A549 (cell line): ENCODE measurements around the gene ADAMTS13. TPM values are rescaled to one million over a fixed set of nuclear protein-coding genes. Genes with fewer than 3 reads are reported as not detected.
A peak's percentile ranks its signal among the peaks of the same experiment; 100 is the strongest.

Source experiments
- ATAC-seq, 2 experiments: fragments of 200-7000 bp in 1 of 2; fragments of >200 bp in 1 of 2; cut with Nextera tagmentation in 1 of 2; cut with Tn5 transposase in 1 of 2; 3 replicates each; pipeline versions ENCODE4 v1.8.0 to v1.9.1; 2018 to 2020; ENCODE audit warnings: mild to moderate bottlenecking in 1 of 2, moderate library complexity in 1 of 2
- CTCF ChIA-PET: fragments of 300-600 bp; sonication (Branson Sonifier 250); formaldehyde crosslinking; extraction: SDS; loops from one replicate; lab custom pipeline; 2021; ENCODE audit warnings: antibody characterized with exemption, inconsistent platforms; lab: Yijun Ruan, JAX
- POLR2A ChIA-PET: fragments of 350-600 bp; formaldehyde crosslinking; extraction: SDS; loops from one replicate; lab custom pipeline; 2021; ENCODE audit warnings: antibody characterized with exemption, inconsistent platforms; lab: Yijun Ruan, JAX
- DNase-seq, 2 experiments: peaks; one replicate each; pipeline versions ENCODE4 v3.0.0 to v3.0.0-alpha.2; 2011 to 2016; ENCODE audit warnings: low read depth in 1 of 2, low spot score in 1 of 2
- FAIRE-seq: peaks from 2 replicates; lab custom pipeline; 2011; peaks lifted over from hg19 to GRCh38; lab: Jason Lieb, UNC
- H3K27ac ChIP-seq, 2 experiments: fragments of >200 bp; sonication (Bioruptor Twin); formaldehyde crosslinking; 3 replicates each; pipeline ENCODE4 v1.5.1; 2016 to 2017
- H3K4me1 ChIP-seq: fragments of >200 bp; sonication (Bioruptor Twin); formaldehyde crosslinking; 3 replicates; pipeline ENCODE4 v1.6.1; 2016
- H3K4me2 ChIP-seq: fragments of >200 bp; sonication (Bioruptor Twin); formaldehyde crosslinking; 3 replicates; pipeline ENCODE4 v1.6.1; 2016
- H3K4me3 ChIP-seq: fragments of >200 bp; sonication (Bioruptor Twin); formaldehyde crosslinking; 3 replicates; pipeline ENCODE4 v1.5.1; 2016
- H3K9me3 ChIP-seq: fragments of >200 bp; sonication (Bioruptor Twin); formaldehyde crosslinking; 3 replicates; pipeline ENCODE4 v1.6.1; 2016
- CBX8 ChIP-seq: fragments of 200-600 bp; sonication (generic); IDR thresholded peaks from 2 replicates; pipeline ENCODE4 v1.6.1; 2016
- HES2 ChIP-seq: fragments of >200 bp; sonication (Bioruptor Twin); formaldehyde crosslinking; IDR thresholded peaks from 2 replicates; pipeline ENCODE4 v1.6.1; 2016
- HMGXB4 ChIP-seq: fragments of 250-450 bp; sonication (Bioruptor Pico); IDR thresholded peaks from 2 replicates; pipeline ENCODE4 v1.5.0; 2021; ENCODE audit warnings: mild to moderate bottlenecking, moderate library complexity, borderline replicate concordance
- MAX ChIP-seq: IDR thresholded peaks from 2 replicates; pipeline ENCODE4 v1.6.1; 2012
- MAZ ChIP-seq: fragments of 150-350 bp; IDR thresholded peaks from 2 replicates; pipeline ENCODE4 v1.6.1; 2014; ENCODE audit warnings: antibody characterized with exemption, low read depth, low read length, borderline replicate concordance
- RARB ChIP-seq: fragments of 250-450 bp; sonication (Bioruptor Pico); IDR thresholded peaks from 2 replicates; pipeline ENCODE4 v1.8.0; 2021; ENCODE audit warnings: mild to moderate bottlenecking, moderate library complexity
- RCOR1 ChIP-seq: fragments of 150-350 bp; IDR thresholded peaks from 2 replicates; pipeline ENCODE4 v1.6.1; 2014; ENCODE audit warnings: antibody characterized with exemption, low read length, low read depth
- SMC3 ChIP-seq: fragments of >200 bp; sonication (Bioruptor Twin); formaldehyde crosslinking; IDR thresholded peaks from 3 replicates; pipeline ENCODE4 v1.6.1; 2018; ENCODE audit warnings: inconsistent platforms
- ZFP36 ChIP-seq: fragments of 450-650 bp; IDR thresholded peaks from 2 replicates; pipeline ENCODE4 v1.6.1; 2014; ENCODE audit warnings: borderline replicate concordance; ENCODE audit not compliant: partially characterized antibody
- WGBS: methylation state at CpG from one replicate; pipeline ENCODE4 v1.1.6; 2017; ENCODE audit errors: missing lambda C conversion rate; 5-methylcytosine and 5-hydroxymethylcytosine counted together
- polyA plus RNA-seq, 4 experiments: library from polyadenylated mRNA; depleted of rRNA in 3 of 4; stranded (reverse); fragments of >200 nt; fragmentation: RNase III in 1 of 4; extraction: RNeasy Plus Mini Kit Qiagen cat#74134 plus additional on column Dnase treatment in 1 of 4; gene quantifications; 2 replicates in 3 of 4; 3 replicates in 1 of 4; pipeline ENCODE4 v1.2.3, GENCODE V29; 2011 to 2017
- TF ChIP-seq, protein P1 (sequence below): fragments of >200 bp; sonication (Bioruptor Twin); formaldehyde crosslinking; IDR thresholded peaks from 3 replicates; pipeline ENCODE4 v1.5.1; 2016

The ADAMTS13 gene
- polyA plus RNA-seq, 2 of the 4 experiments (the other 2 are of a cell fraction): 0.80 to 0.98 TPM

DNA sequence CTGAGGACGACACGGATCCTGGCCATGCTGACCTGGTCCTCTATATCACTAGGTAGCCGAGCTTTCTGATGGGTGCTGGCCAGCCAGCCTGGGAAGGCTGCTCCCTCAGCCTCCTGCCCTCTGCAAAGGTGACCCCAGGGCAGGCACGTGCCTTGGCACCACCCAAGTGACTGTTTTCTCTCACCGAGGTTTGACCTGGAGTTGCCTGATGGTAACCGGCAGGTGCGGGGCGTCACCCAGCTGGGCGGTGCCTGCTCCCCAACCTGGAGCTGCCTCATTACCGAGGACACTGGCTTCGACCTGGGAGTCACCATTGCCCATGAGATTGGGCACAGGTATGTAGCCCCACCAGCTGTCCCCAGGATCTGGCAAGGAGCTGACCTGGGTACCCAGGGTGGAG, 3.8 kb downstream of the ADAMTS13 start:
- ChIA-PET CTCF (interaction anchor here (1.1 to 1.6 kb wide), 5 partner anchors 11 to 39 kb away, joined by 3 to 8 read pairs (median 4); no protein-coding TSS in a partner anchor), POLR2A (no interaction called here)
- whole genome bisulfite sequencing: 32% methylated on average over 6 of the region's 11 CpGs
- Histone ChIP-seq H3K27ac (no peak overlapping the region), H3K4me2 (no peak overlapping the region), H3K9me3 (no peaks in the 10 kb centered on the region), H3K4me1 (peaks cover 6% of the 10 kb centered on the region; the same call in 1 of the 3 replicates), H3K4me3 (no peak overlapping the region)
- TF ChIP-seq, protein P1, sequence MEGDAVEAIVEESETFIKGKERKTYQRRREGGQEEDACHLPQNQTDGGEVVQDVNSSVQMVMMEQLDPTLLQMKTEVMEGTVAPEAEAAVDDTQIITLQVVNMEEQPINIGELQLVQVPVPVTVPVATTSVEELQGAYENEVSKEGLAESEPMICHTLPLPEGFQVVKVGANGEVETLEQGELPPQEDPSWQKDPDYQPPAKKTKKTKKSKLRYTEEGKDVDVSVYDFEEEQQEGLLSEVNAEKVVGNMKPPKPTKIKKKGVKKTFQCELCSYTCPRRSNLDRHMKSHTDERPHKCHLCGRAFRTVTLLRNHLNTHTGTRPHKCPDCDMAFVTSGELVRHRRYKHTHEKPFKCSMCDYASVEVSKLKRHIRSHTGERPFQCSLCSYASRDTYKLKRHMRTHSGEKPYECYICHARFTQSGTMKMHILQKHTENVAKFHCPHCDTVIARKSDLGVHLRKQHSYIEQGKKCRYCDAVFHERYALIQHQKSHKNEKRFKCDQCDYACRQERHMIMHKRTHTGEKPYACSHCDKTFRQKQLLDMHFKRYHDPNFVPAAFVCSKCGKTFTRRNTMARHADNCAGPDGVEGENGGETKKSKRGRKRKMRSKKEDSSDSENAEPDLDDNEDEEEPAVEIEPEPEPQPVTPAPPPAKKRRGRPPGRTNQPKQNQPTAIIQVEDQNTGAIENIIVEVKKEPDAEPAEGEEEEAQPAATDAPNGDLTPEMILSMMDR: no peak
- TF ChIP-seq SMC3 (no peak), HMGXB4 (no peak), RARB (no peak)
- ATAC-seq (no peak), DNase-seq (no peak), FAIRE-seq (no peak)

GRCh38 chr9:133427658-133428348, 5.6 kb downstream of the ADAMTS13 start:
- TF ChIP-seq ZFP36: no peak
- no peak for TF ChIP-seq HMGXB4
- TF ChIP-seq RCOR1: no peak
- TF ChIP-seq CBX8: no peak
- H3K4me1 ChIP-seq: peaks cover 6% of the 10 kb centered on the region; the same call in 1 of the 3 replicates
- DNase-seq (no peak), ATAC-seq (no peak), FAIRE-seq (no peak)
- peak overlapping the region; percentile 89 for H3K4me2 ChIP-seq
- POLR2A ChIA-PET: no interaction called here
- H3K27ac ChIP-seq: peak overlapping the region in 1 of 2 experiments; percentile 82; a peak in 4 of 6 replicates
- CTCF ChIA-PET: interaction anchor here (0.6 to 2.3 kb wide), 6 partner anchors 9 to 86 kb away, joined by 3 to 9 read pairs (median 4); no protein-coding TSS in a partner anchor
- no peaks in the 10 kb centered on the region for H3K9me3 ChIP-seq
- WGBS: 42% methylated on average over 10 of the region's 10 CpGs
- peak overlapping the region; percentile 46 for H3K4me3 ChIP-seq

DNA sequence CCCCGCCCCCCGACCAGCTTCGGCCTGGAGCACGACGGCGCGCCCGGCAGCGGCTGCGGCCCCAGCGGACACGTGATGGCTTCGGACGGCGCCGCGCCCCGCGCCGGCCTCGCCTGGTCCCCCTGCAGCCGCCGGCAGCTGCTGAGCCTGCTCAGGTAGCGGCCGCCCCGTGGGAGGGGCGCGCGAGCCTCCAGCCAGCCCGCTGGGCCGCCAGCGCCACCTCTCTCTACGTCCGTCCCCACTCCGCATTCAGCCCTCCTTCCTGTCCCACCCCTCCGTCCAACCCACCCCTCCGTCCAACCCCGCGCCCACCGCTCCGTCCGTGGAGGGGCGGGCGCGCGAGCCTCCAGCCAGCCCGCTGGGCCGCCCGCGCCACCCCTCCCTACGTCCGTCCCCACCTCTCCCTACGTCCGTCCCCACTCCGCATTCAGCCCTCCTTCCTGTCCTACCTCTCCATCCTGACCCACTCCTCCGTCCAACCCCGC, 6.5 kb downstream of the ADAMTS13 start:
- ATAC-seq (peak; percentile 79 to 83), DNase-seq (peak; percentile 46 to 49), FAIRE-seq (no peak)
- H3K9me3 ChIP-seq: no peaks in the 10 kb centered on the region
- H3K4me2 ChIP-seq: peak overlapping the region; percentile 89
- WGBS: 4% methylated on average over 15 of the region's 57 CpGs
- CTCF ChIA-PET: interaction anchor here (0.6 to 2.3 kb wide), 5 partner anchors 9 to 58 kb away, joined by 3 to 9 read pairs (median 5); no protein-coding TSS in a partner anchor
- POLR2A ChIA-PET: no interaction called here
- TF ChIP-seq MAZ: no peak
- TF ChIP-seq HES2: no peak
- peak; percentile 27; the same call in 1 of the 2 replicates for TF ChIP-seq MAX
- peak overlapping the region; percentile 46 for H3K4me3 ChIP-seq
- peak overlapping the region; percentile 24 to 82; a peak in 5 of 6 replicates for H3K27ac ChIP-seq
- H3K4me1 ChIP-seq: peaks cover 6% of the 10 kb centered on the region; the same call in 1 of the 3 replicates
